C4-2B (cell line): ENCODE results near the gene ARPC1B.

Source experiments
- CTCF ChIP-seq: fragments of 450-650 bp; conservative IDR thresholded peaks from 2 replicates; pipeline ENCODE4 v1.5.1; 2017; ENCODE audit warnings: mild to moderate bottlenecking
- ZFX ChIP-seq: fragments of 450-650 bp; IDR thresholded peaks from 2 replicates; pipeline ENCODE4 v1.6.1; 2017

- TF ChIP-seq CTCF = no peak
- TF ChIP-seq ZFX = no peak
These were observed 11.0 kb downstream of the ARPC1B start for GRCh38 chr7:99385564-99385963.
